Right lobe of liver (tissue), 4 donors: Measurements from ENCODE around the gene LNX1.

Source experiments
- POLR2A ChIP-seq: fragments of 450-650 bp; IDR thresholded peaks from one replicate; pipeline ENCODE4 v1.6.1; 2017; ENCODE audit warnings: antibody characterized with exemption, mild to moderate bottlenecking
- TF ChIP-seq, protein P1 (sequence below), 4 donors: fragments of 200-600 bp in 3 of 4; fragments of 450-650 bp in 1 of 4; IDR thresholded peaks; one replicate each; pipeline versions ENCODE4 v1.5.1 to v1.8.0; 2016 to 2022; ENCODE audit warnings: antibody characterized with exemption in 4 of 4, mild to moderate bottlenecking in 2 of 4
- donor health status: DM: no; HTN: no; CAD: no.
- donor health status: DM: no; HTN: no; CAD: no.
- donor health status: DM: no; HTN: yes; CAD: no.

DNA sequence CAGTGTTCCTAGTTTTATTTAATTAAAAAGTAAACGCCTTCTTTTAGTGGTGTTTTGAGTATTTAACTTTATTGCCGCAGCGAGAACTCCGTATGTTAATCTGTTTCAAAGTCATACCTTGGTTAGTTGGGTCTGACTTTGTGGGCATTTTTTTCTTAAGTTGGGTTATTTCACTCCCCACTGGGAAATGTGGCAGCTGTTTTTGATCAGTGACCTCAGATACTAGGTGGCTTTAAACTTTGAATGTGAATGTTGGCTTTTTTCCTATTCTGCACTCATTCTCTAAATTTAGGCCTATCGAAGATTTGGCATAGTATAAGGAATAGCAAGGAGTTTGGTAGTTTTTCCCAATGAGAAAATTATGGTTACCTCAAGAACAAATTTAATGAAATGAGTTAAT, 127.9 kb downstream of the LNX1 start:
- TF ChIP-seq, protein P1, sequence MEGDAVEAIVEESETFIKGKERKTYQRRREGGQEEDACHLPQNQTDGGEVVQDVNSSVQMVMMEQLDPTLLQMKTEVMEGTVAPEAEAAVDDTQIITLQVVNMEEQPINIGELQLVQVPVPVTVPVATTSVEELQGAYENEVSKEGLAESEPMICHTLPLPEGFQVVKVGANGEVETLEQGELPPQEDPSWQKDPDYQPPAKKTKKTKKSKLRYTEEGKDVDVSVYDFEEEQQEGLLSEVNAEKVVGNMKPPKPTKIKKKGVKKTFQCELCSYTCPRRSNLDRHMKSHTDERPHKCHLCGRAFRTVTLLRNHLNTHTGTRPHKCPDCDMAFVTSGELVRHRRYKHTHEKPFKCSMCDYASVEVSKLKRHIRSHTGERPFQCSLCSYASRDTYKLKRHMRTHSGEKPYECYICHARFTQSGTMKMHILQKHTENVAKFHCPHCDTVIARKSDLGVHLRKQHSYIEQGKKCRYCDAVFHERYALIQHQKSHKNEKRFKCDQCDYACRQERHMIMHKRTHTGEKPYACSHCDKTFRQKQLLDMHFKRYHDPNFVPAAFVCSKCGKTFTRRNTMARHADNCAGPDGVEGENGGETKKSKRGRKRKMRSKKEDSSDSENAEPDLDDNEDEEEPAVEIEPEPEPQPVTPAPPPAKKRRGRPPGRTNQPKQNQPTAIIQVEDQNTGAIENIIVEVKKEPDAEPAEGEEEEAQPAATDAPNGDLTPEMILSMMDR (IDR thresholded peaks at IDR 0.05), result no peak
- TF ChIP-seq POLR2A, result no peak
